Mucosa of stomach (tissue), 1 donor: ENCODE results near the gene TRIM17.

Experiments
- H3K27me3 ChIP-seq: one replicate; pipeline ENCODE4 v1.7.0; 2013; ENCODE audit warnings: mild to moderate bottlenecking, low read length; ENCODE audit not compliant: control insufficient read depth, insufficient read depth
- H3K36me3 ChIP-seq: one replicate; pipeline ENCODE4 v1.7.0; 2013; ENCODE audit warnings: low read length; ENCODE audit not compliant: control insufficient read depth, insufficient read depth
- H3K4me1 ChIP-seq: one replicate; pipeline ENCODE4 v1.7.0; 2013; ENCODE audit warnings: mild to moderate bottlenecking, low read length; ENCODE audit not compliant: control insufficient read depth, insufficient read depth
- H3K4me3 ChIP-seq: one replicate; pipeline ENCODE4 v1.7.0; 2013; ENCODE audit warnings: low read length
- H3K9ac ChIP-seq: one replicate; pipeline ENCODE4 v1.7.0; 2013; ENCODE audit warnings: mild to moderate bottlenecking, low read length, moderate library complexity
- H3K9me3 ChIP-seq: one replicate; pipeline ENCODE4 v1.7.0; 2013; ENCODE audit warnings: mild to moderate bottlenecking, low read length, moderate library complexity; ENCODE audit not compliant: control insufficient read depth
- donor health status: Pancreatic carcinoma.

The TRIM17 gene

GRCh38 chr1:228424685-228425660, 8.3 kb upstream of the TRIM17 start:
- Histone ChIP-seq H3K27me3 (peaks cover 8% of the 10 kb centered on the region), H3K9ac (no peak overlapping the region), H3K4me3 (no peak overlapping the region), H3K36me3 (no peaks in the 10 kb centered on the region), H3K9me3 (no peaks in the 10 kb centered on the region), H3K4me1 (no peaks in the 10 kb centered on the region)

DNA sequence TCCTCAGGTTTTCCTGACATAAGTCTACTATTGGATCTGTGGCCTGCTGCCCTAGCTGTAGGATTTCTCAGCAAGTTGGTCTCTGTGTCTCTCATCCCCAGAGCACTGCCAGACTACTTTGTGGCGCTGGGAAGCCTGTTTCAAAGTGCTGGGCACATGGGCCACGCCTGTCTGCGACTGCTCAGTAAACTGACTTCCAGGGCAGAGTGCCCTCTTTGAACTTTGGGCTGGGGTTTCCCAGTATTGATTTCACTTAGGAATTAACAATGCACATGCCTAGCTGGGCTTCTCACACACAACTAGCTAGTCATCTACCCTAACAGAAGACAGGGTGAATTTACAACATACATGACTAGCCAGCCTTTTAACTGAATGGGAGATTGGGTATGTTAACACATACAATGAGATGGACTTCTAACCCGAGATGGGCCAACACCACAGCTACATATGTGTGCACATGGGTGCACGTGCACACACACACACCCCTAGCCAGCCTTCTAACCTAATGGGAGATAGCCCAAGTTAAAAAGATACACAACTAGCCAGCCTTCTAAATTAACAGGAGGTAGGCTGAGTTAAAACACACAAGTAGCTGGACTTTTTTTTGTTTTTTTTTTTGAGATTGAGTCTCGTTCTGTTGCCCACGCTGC, 6.9 kb upstream of the TRIM17 start:
- H3K27me3 ChIP-seq, result peaks cover 3% of the 10 kb centered on the region
- H3K9ac ChIP-seq, result no peak overlapping the region
- no peaks in the 10 kb centered on the region for H3K36me3 ChIP-seq
- no peak overlapping the region for H3K4me3 ChIP-seq
- no peaks in the 10 kb centered on the region for H3K9me3 ChIP-seq
- no peaks in the 10 kb centered on the region for H3K4me1 ChIP-seq

DNA sequence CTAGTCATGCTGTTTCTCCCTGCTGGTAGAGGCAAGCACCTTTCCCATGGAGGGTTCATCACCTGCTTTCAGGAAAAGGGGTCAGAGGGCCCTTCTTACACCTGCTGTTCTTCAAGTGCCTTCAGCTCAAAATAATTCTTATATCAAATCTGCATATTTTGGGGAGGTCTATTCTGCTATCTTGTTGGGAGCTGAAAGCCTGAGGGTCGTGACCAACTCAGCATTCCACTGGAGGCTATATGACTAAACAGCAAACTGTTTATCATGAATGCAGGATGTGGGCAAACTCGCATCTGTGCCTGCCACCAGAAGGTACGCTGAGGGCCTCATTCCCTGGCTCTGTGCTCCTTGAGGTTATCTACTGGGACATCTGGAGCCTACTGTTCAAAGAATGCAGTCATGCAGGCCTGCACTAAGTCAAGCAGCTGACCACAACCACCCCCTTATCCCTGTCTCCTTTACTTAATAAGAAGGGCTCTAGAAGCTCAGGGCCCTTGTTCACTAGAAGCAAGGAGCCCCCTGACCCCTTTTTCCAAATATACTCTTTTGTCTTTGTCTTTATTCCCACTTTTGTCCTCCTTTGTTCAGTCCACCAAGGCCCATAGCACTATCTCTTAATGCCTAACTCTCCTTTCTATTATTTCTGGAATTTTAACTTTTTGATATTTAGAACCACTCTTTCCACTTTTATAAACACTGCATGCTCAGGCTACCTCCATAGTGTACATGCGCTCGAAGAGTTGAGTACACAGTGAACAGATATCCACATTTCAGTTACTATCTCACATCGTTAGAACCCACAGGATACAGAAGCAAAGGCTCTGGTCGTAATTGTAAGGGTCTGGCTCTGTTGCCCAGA, 4.5 kb upstream of the TRIM17 start:
- Histone ChIP-seq H3K4me1 (peaks cover 14% of the 10 kb centered on the region), H3K9ac (no peak overlapping the region), H3K4me3 (no peak overlapping the region), H3K27me3 (peaks cover 24% of the 10 kb centered on the region), H3K36me3 (no peaks in the 10 kb centered on the region), H3K9me3 (no peaks in the 10 kb centered on the region)

DNA sequence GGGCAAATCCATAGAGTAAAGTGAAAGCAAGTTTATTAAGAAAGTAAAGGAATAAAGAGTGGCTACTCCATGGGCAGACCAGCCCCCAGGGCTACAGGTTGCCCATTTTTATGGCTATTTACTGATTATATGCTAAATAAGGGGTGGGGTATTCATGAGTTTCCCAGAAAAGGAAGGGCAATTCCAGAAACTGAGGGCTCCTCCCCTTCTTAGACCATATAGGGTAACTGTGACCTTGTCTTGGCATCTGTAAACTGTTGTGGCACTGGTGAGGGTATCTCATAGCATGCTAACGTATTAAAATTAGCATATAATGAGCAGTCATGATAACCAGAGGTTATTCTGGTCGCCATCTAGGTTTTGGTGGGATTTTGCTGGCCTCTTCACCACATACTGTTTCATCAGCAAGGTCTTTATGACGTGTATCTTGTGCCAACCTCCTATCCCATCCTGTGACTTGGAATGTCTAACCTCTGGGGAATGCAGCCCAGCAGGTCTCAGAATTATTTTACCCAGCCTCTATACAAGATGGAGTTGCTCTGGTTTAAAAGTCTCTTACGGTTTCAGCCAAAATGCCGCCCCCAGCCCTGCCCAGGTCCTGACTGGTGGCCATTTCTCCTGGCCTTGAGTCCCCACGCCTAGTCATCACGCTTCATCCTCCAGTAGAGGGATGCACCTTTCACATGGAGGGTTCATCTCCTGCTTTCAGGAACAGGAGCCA, 982 bp upstream of the TRIM17 start:
- Histone ChIP-seq H3K27me3 (peaks cover 42% of the 10 kb centered on the region), H3K9ac (no peak overlapping the region), H3K36me3 (no peaks in the 10 kb centered on the region)

GRCh38 chr1:228417061-228417460, 400 bp upstream of the TRIM17 start:
- no peak overlapping the region for H3K9ac ChIP-seq
- H3K36me3 ChIP-seq, result no peaks in the 10 kb centered on the region
- H3K27me3 ChIP-seq, result peaks cover 42% of the 10 kb centered on the region
- H3K4me3 ChIP-seq, result no peak overlapping the region
- no peaks in the 10 kb centered on the region for H3K9me3 ChIP-seq
- peaks cover 18% of the 10 kb centered on the region for H3K4me1 ChIP-seq

More for the DNA sequence above, 982 bp upstream of the TRIM17 start:
- H3K4me3 ChIP-seq, result no peak overlapping the region
- H3K4me1 ChIP-seq, result peaks cover 18% of the 10 kb centered on the region
- no peaks in the 10 kb centered on the region for H3K9me3 ChIP-seq

DNA sequence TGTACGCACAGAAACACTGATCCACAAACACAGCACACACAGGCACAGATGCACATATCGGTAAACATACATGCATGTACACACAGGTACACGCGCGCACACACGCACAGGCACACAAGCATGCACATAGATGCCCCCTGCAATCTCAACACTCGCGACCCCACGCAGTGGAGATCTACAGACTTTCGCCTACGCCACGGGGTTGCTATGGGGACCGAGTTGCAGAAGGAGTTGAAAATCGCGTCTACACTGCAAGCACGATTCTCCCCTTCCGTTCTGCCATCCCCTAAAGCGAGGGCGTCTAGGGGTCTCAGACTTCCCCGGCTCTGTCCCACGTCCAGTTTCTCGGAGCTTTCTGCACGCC, 826 bp downstream of the TRIM17 start:
- peak overlapping the region; percentile 29 for H3K9ac ChIP-seq

DNA sequence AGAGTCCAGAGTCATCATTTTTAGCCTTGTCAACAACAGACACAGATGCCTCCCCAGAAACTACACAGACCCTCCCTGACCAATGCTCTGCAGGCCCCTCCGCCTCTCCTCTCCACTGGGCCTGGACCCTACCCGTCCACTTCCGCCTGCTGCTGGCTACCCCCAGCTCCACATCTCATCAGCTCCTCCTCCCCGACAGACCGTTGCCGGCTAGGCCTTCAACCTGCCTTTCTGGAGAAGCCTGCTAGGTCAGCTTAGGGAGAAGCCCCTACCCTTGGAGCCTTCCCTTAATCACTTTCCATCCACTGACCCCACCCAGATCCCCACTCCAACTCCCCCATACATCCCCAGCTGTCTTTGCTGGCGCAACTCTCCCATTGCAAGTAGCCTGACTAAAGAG, 1.4 kb downstream of the TRIM17 start:
- Histone ChIP-seq H3K9ac (no peak overlapping the region), H3K36me3 (no peaks in the 10 kb centered on the region), H3K4me1 (peaks cover 18% of the 10 kb centered on the region), H3K9me3 (no peaks in the 10 kb centered on the region), H3K27me3 (peaks cover 42% of the 10 kb centered on the region), H3K4me3 (no peak overlapping the region)

More for the DNA sequence above, 826 bp downstream of the TRIM17 start:
- H3K4me1 ChIP-seq, result peaks cover 18% of the 10 kb centered on the region
- peaks cover 42% of the 10 kb centered on the region for H3K27me3 ChIP-seq
- no peaks in the 10 kb centered on the region for H3K36me3 ChIP-seq
- no peak overlapping the region for H3K4me3 ChIP-seq
- H3K9me3 ChIP-seq, result no peaks in the 10 kb centered on the region

DNA sequence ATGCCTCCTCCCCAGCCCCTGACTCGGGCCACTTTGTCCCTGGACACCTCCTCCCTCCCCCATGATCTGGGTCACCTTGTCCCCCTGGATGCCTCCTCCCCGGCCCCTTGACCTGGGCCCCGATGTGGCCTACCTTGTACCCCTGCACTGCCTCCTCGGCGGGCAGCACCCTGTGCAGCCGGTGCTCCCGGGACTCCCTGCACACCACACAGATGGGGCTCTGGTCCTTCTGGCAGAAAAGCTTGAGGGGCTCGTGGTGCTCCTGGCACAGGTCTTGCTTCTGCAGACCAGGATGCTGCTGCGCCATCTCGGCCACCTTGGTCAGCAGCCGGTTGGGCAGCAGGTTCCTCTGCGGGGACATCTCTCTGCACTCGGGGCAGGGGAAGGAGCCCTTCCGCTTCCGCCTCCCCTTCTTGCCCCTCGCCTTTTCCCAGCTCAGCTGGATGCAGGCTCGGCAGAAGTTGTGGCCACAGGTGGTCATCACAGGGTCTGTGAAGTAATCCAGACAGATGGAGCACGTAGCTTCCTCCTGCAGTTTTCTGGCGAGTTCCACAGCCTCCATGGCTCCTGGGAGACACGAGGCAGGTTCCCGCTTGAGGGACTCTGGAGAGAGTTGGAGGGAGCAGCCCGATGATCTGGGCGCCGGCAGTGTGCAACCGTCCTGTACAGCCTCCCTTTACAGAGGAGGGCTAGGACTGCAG, 2.0 kb downstream of the TRIM17 start:
- peaks cover 20% of the 10 kb centered on the region for H3K4me1 ChIP-seq
- no peak overlapping the region for H3K4me3 ChIP-seq
- no peak overlapping the region for H3K9ac ChIP-seq
- no peaks in the 10 kb centered on the region for H3K36me3 ChIP-seq
- no peaks in the 10 kb centered on the region for H3K9me3 ChIP-seq
- peaks cover 42% of the 10 kb centered on the region for H3K27me3 ChIP-seq

- Histone ChIP-seq H3K4me1 (peaks cover 21% of the 10 kb centered on the region), H3K36me3 (no peaks in the 10 kb centered on the region), H3K9ac (no peak overlapping the region), H3K9me3 (no peaks in the 10 kb centered on the region), H3K27me3 (peaks cover 41% of the 10 kb centered on the region), H3K4me3 (no peak overlapping the region)
These were observed 3.2 kb downstream of the TRIM17 start for GRCh38 chr1:228413241-228414010.

- Histone ChIP-seq H3K36me3 (no peaks in the 10 kb centered on the region), H3K9me3 (no peaks in the 10 kb centered on the region), H3K27me3 (peaks cover 24% of the 10 kb centered on the region), H3K9ac (no peak overlapping the region), H3K4me3 (no peak overlapping the region), H3K4me1 (peaks cover 22% of the 10 kb centered on the region)
These were observed 4.9 kb downstream of the TRIM17 start for GRCh38 chr1:228411548-228412430.
